Vagina (tissue), 2 donors: ENCODE data around the gene MGAT3.

Experiments
- CTCF ChIP-seq, 3 experiments: fragments of 450-650 bp in 2 of 3; fragments of 200-600 bp in 1 of 3; sonication (generic) in 1 of 3; IDR thresholded peaks; one replicate each; pipeline ENCODE4 v1.5.1; 2017 to 2019; ENCODE audit warnings: antibody characterized with exemption in 3 of 3, mild to moderate bottlenecking in 2 of 3, moderate library complexity in 2 of 3
- POLR2A ChIP-seq, 2 donors: fragments of 450-650 bp; IDR thresholded peaks; one replicate each; pipeline ENCODE4 v1.6.1; 2017; ENCODE audit warnings: antibody characterized with exemption in 2 of 2, mild to moderate bottlenecking in 2 of 2, moderate library complexity in 2 of 2
- POLR2AphosphoS5 ChIP-seq, 2 donors: sonication (generic); formaldehyde crosslinking; IDR thresholded peaks; one replicate each; pipeline ENCODE4 v1.9.0; 2017; ENCODE audit warnings: antibody characterized with exemption in 2 of 2, mild to moderate bottlenecking in 2 of 2, low read depth in 1 of 2; ENCODE audit not compliant: insufficient read depth in 1 of 2

- TF ChIP-seq CTCF (IDR thresholded peaks at IDR 0.05) (no peak), POLR2AphosphoS5 (IDR thresholded peaks at IDR 0.05; ENCODE audit: insufficient read depth in 1 of 2, low read depth in 1 of 2) (no peak), POLR2A (IDR thresholded peaks at IDR 0.05) (no peak)
Measured at GRCh38 chr22:39463277-39463676, 6.5 kb downstream of the MGAT3 start.
